SK-N-SH (cell line): ENCODE data around the gene B3GALNT2. TPM values are rescaled to one million over a fixed set of nuclear protein-coding genes. Genes with fewer than 3 reads are reported as not detected.

ENCODE experiments used
- CTCF ChIA-PET: fragments of 300-600, 350-600 bp; formaldehyde crosslinking; extraction: SDS; loops from one replicate; lab custom pipeline; 2021; lab: Yijun Ruan, JAX
- POLR2A ChIA-PET: fragments of 350-600 bp; sonication (Branson Sonifier 250); formaldehyde crosslinking; extraction: SDS; loops from one replicate; lab custom pipeline; 2020; ENCODE audit warnings: antibody characterized with exemption, inconsistent platforms; lab: Yijun Ruan, JAX
- DNase-seq: peaks from one replicate; pipeline ENCODE4 v3.0.0; 2012
- H2AFZ ChIP-seq: fragments of 200-600 bp; sonication (generic); 2 replicates; pipeline ENCODE4 v1.8.1; 2016; ENCODE audit warnings: antibody characterized with exemption, mild to moderate bottlenecking, low read depth
- H3F3A ChIP-seq: fragments of 200-600 bp; sonication (generic); replicated peaks from 2 replicates; pipeline ENCODE3; 2016; ENCODE audit warnings: antibody characterized with exemption, mild to moderate bottlenecking; ENCODE audit not compliant: insufficient read depth
- H3K27ac ChIP-seq, 2 experiments: fragments of 200-500 bp in 1 of 2; fragments of 200-600 bp in 1 of 2; sonication (Bioruptor generic) in 1 of 2; sonication (generic), shearing (Covaris generic) in 1 of 2; 2 replicates each; pipeline versions ENCODE4 v1.5.1 to v1.6.1; 2014 to 2016; ENCODE audit warnings: low read depth in 2 of 2, inconsistent platforms in 1 of 2, low read length in 1 of 2, mild to moderate bottlenecking in 1 of 2, mixed read lengths in 1 of 2
- H3K27me3 ChIP-seq: fragments of 200-600 bp; sonication (generic), shearing (Covaris generic); 2 replicates; pipeline ENCODE4 v1.6.1; 2016; ENCODE audit warnings: mixed run types; ENCODE audit not compliant: insufficient read depth
- H3K36me3 ChIP-seq, 2 experiments: fragments of 200-500 bp in 1 of 2; fragments of 200-600 bp in 1 of 2; sonication (Bioruptor generic) in 1 of 2; sonication (generic) in 1 of 2; replicated peaks in 1 of 2; 2 replicates each; pipeline versions ENCODE3 to v1.5.1; 2014 to 2016; ENCODE audit warnings: low read length in 1 of 2, mild to moderate bottlenecking in 1 of 2; ENCODE audit not compliant: insufficient read depth in 2 of 2, control insufficient read depth in 1 of 2
- H3K4me1 ChIP-seq, 2 experiments: fragments of 200-500 bp in 1 of 2; fragments of 200-600 bp in 1 of 2; sonication (Bioruptor generic) in 1 of 2; sonication (generic), shearing (Covaris generic) in 1 of 2; 2 replicates each; pipeline versions ENCODE4 v1.5.1 to v1.6.1; 2014 to 2016; ENCODE audit warnings: low read depth in 1 of 2, low read length in 1 of 2, mixed run types in 1 of 2; ENCODE audit not compliant: insufficient read depth in 2 of 2, control insufficient read depth in 1 of 2
- H3K4me2 ChIP-seq: fragments of 200-600 bp; sonication (generic), shearing (Covaris generic); 2 replicates; pipeline ENCODE4 v1.6.1; 2017; ENCODE audit warnings: mixed run types
- H3K4me3 ChIP-seq, 2 experiments: fragments of 200-500 bp in 1 of 2; fragments of 200-600 bp in 1 of 2; sonication (Bioruptor generic) in 1 of 2; sonication (generic), shearing (Covaris generic) in 1 of 2; 2 replicates each; pipeline versions ENCODE4 v1.5.1 to v1.8.1; 2014 to 2016; ENCODE audit warnings: low read depth in 2 of 2, inconsistent platforms in 1 of 2, low read length in 1 of 2, mild to moderate bottlenecking in 1 of 2, mixed read lengths in 1 of 2, moderate library complexity in 1 of 2
- H3K79me2 ChIP-seq: fragments of 200-600 bp; sonication (generic); 2 replicates; pipeline ENCODE4 v1.8.1; 2017; ENCODE audit warnings: mild to moderate bottlenecking; ENCODE audit not compliant: insufficient read depth
- H3K9ac ChIP-seq: fragments of 200-600 bp; sonication (generic); 2 replicates; pipeline ENCODE4 v1.6.1; 2017; ENCODE audit warnings: mixed run types
- H3K9me2 ChIP-seq: fragments of 200-600 bp; sonication (generic); 2 replicates; pipeline ENCODE4 v1.6.1; 2017; ENCODE audit warnings: mixed run types
- H3K9me3 ChIP-seq: fragments of 200-600 bp; sonication (generic); 2 replicates; pipeline ENCODE4 v1.6.1; 2017; ENCODE audit warnings: mixed run types, mild to moderate bottlenecking, moderate library complexity
- H4K20me1 ChIP-seq: fragments of 200-600 bp; sonication (generic); 2 replicates; pipeline ENCODE4 v1.6.1; 2017; ENCODE audit warnings: mild to moderate bottlenecking, mixed run types; ENCODE audit not compliant: insufficient read depth
- CTCF ChIP-seq: fragments of 200-600 bp; sonication (generic); IDR thresholded peaks from 2 replicates; pipeline ENCODE4 v1.6.1; 2017; ENCODE audit warnings: antibody characterized with exemption, mild to moderate bottlenecking, moderate library complexity
- FOXJ3 ChIP-seq: sonication (generic); formaldehyde crosslinking; IDR thresholded peaks from 2 replicates; pipeline ENCODE4 v1.5.1; 2020; ENCODE audit warnings: mild to moderate bottlenecking, missing genetic modification reagents
- FOXM1 ChIP-seq: IDR thresholded peaks from 2 replicates; pipeline ENCODE4 v1.4.0; 2012; ENCODE audit warnings: low read depth, mild to moderate bottlenecking
- GATA2 ChIP-seq: sonication (generic); formaldehyde crosslinking; IDR thresholded peaks from 2 replicates; pipeline ENCODE4 v1.5.0; 2020; ENCODE audit warnings: mild to moderate bottlenecking, missing genetic modification reagents
- IRF3 ChIP-seq: fragments of 150-350 bp; IDR thresholded peaks from 2 replicates; pipeline ENCODE4 v1.6.1; 2016; ENCODE audit warnings: mild to moderate bottlenecking, low read depth, low read length
- JUND ChIP-seq: IDR thresholded peaks from 2 replicates; pipeline ENCODE4 v1.4.0; 2012
- MAX ChIP-seq: IDR thresholded peaks from 2 replicates; pipeline ENCODE4 v1.4.0; 2012; ENCODE audit warnings: low read depth
- MXI1 ChIP-seq: IDR thresholded peaks from 2 replicates; pipeline ENCODE4 v1.6.1; 2012; ENCODE audit warnings: mild to moderate bottlenecking, low read depth, low read length, improper control_type of control experiment
- RAD21 ChIP-seq: IDR thresholded peaks from 2 replicates; pipeline ENCODE4 v1.6.1; 2012; ENCODE audit warnings: mild to moderate bottlenecking, low read length
- REST ChIP-seq: IDR thresholded peaks from 2 replicates; pipeline ENCODE4 v1.6.1; 2012; ENCODE audit warnings: mild to moderate bottlenecking, low read depth, low read length, moderate library complexity
- RXRA ChIP-seq: IDR thresholded peaks from 2 replicates; pipeline ENCODE4 v1.4.0; 2012; ENCODE audit warnings: low read depth, mild to moderate bottlenecking, borderline replicate concordance
- TAF1 ChIP-seq: IDR thresholded peaks from 2 replicates; pipeline ENCODE4 v1.6.1; 2012; ENCODE audit warnings: low read depth, mild to moderate bottlenecking, low read length, moderate library complexity, borderline replicate concordance
- TEAD4 ChIP-seq: IDR thresholded peaks from 2 replicates; pipeline ENCODE4 v1.4.0; 2012; ENCODE audit warnings: mild to moderate bottlenecking, borderline replicate concordance; ENCODE audit not compliant: insufficient read depth
- USF2 ChIP-seq: fragments of 150-350 bp; IDR thresholded peaks from 2 replicates; pipeline ENCODE4 v1.6.1; 2017; ENCODE audit warnings: antibody characterized with exemption, low read length, low read depth, borderline replicate concordance
- WGBS: methylation state at CpG from one replicate; pipeline ENCODE4 v1.1.6; 2017; ENCODE audit warnings: low lambda C conversion rate; 5-methylcytosine and 5-hydroxymethylcytosine counted together
- polyA plus RNA-seq, 3 experiments: library from polyadenylated mRNA; depleted of rRNA; stranded (reverse); fragments of >200 nt; gene quantifications; 2 replicates each; pipeline ENCODE4 v1.2.3, GENCODE V29; 2012

The B3GALNT2 gene
- polyA plus RNA-seq, 1 of the 3 experiments (the other 2 are of a cell fraction) = 15.5 TPM

GRCh38 chr1:235513495-235514366, 9.5 kb upstream of the B3GALNT2 start (continued):
- TF ChIP-seq MXI1 = no peak; the same call in 1 of the 2 replicates
- no peak for TF ChIP-seq RXRA
- no peak for TF ChIP-seq FOXJ3 (CRISPR knock-in tag)
- no peak for TF ChIP-seq IRF3

- Histone ChIP-seq H3F3A (no peaks in the 10 kb centered on the region), H2AFZ (no peak overlapping the region), H3K4me2 (no peak overlapping the region), H3K9ac (no peak overlapping the region), H3K36me3 (no peaks in the 10 kb centered on the region), H3K27me3 (no peaks in the 10 kb centered on the region), H3K4me1 (no peaks in the 10 kb centered on the region), H4K20me1 (no peaks in the 10 kb centered on the region), H3K9me3 (no peaks in the 10 kb centered on the region), H3K4me3 (no peak overlapping the region)
- CTCF ChIA-PET = interaction anchor here (1.4 to 2.8 kb wide), 5 partner anchors 16 to 460 kb away, joined by 3 to 11 read pairs (median 6); no protein-coding TSS in a partner anchor
- POLR2A ChIA-PET = no interaction called here
- DNase-seq = no peak
- WGBS = 82% methylated on average over 13 of the region's 13 CpGs
- TF ChIP-seq GATA2 = no peak
- TF ChIP-seq CTCF = peak; percentile 9; the same call in 1 of the 2 replicates
- TF ChIP-seq, all 33 proteins: peak for 1
- Histone ChIP-seq H3K9me2 (no peaks in the 10 kb centered on the region), H3K27ac (no peak overlapping the region), H3K79me2 (no peaks in the 10 kb centered on the region)
These were observed 7.4 kb upstream of the B3GALNT2 start for GRCh38 chr1:235511470-235512240.

GRCh38 chr1:235510823-235511222, 6.6 kb upstream of the B3GALNT2 start:
- POLR2A ChIA-PET = no interaction called here
- TF ChIP-seq RAD21 (no peak), REST (no peak), TEAD4 (no peak), JUND (no peak), USF2 (no peak), TAF1 (no peak), FOXJ3 (CRISPR knock-in tag) (no peak), FOXM1 (no peak), MAX (no peak)

More at GRCh38 chr1:235510823-235511222, 6.6 kb upstream of the B3GALNT2 start:
- Histone ChIP-seq H3K4me1 (no peaks in the 10 kb centered on the region), H3K36me3 (no peaks in the 10 kb centered on the region), H2AFZ (no peak overlapping the region), H3K9me3 (no peaks in the 10 kb centered on the region), H3K27ac (no peak overlapping the region), H3F3A (peaks cover 6% of the 10 kb centered on the region), H3K4me2 (no peak overlapping the region), H4K20me1 (no peaks in the 10 kb centered on the region), H3K4me3 (no peak overlapping the region), H3K9me2 (no peaks in the 10 kb centered on the region), H3K27me3 (no peaks in the 10 kb centered on the region), H3K9ac (no peak overlapping the region), H3K79me2 (no peaks in the 10 kb centered on the region)
- 88% methylated on average over 6 of the region's 6 CpGs for WGBS
- CTCF ChIA-PET = interaction anchor here (1.6 to 2.8 kb wide), 3 partner anchors 17 to 332 kb away, joined by 4 to 11 read pairs (median 6); no protein-coding TSS in a partner anchor
- no peak for DNase-seq
